Measurements from ENCODE around the gene MGAT4C. TPM values are rescaled to one million over a fixed set of nuclear protein-coding genes. Genes with fewer than 3 reads are reported as not detected.

Gene MGAT4C
- total and polyA plus RNA-seq, 4 experiments from 2014 or later = not detected

DNA sequence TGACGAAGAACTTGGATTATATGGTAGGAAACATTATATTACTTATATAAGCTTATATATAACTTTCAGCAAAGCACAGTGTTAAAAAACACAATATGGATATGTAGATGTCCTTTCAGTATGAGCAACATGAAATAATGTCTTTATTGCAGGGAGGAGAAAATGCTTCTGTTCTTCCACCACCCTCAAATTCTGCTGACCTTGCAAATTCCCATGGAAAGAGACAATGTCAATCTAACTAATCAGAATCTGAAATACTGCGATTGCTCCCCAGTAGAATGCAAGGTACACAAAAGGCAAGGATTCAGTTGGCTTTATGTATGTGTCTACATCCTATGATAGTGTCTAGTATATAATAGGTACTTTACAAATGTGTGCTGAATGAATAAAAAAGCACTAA lies 26.4 kb downstream of the MGAT4C start:
- Histone ChIP-seq H3K27me3 (ENCODE audit: insufficient read depth, low read length) (no peaks in the 10 kb centered on the region), H3K36me3 (ENCODE audit: insufficient read depth, low read length) (no peaks in the 10 kb centered on the region), H3K4me1 (ENCODE audit: insufficient read depth, low read length) (no peaks in the 10 kb centered on the region), H3K4me3 (ENCODE audit: low read length in 2 of 2) (no peak overlapping the region), H3K27ac (ENCODE audit: low read depth, low read length) (no peak overlapping the region), H3K9me3 (ENCODE audit: control insufficient read depth in 1 of 2, low read length in 2 of 2) (no peaks in the 10 kb centered on the region)
- CTCF ChIA-PET (ENCODE audit: partially characterized antibody) = no interaction called here
- intact Hi-C loops (cut with micrococcal nuclease) = no loop called here
- Mint-ChIP-seq H3K4me3 (no peak overlapping the region), H3K9me3 (peaks cover 0 to 12% (median 4%) of the 10 kb centered on the region in 8 donors), H3K27ac (no peak overlapping the region), H3K36me3 (no peaks in the 10 kb centered on the region), H3K4me1 (no peaks in the 10 kb centered on the region), H3K27me3 (no peaks in the 10 kb centered on the region)
- DNase-seq = no peak
- POLR2A ChIA-PET (ENCODE audit: partially characterized antibody) = no interaction called here

DNA sequence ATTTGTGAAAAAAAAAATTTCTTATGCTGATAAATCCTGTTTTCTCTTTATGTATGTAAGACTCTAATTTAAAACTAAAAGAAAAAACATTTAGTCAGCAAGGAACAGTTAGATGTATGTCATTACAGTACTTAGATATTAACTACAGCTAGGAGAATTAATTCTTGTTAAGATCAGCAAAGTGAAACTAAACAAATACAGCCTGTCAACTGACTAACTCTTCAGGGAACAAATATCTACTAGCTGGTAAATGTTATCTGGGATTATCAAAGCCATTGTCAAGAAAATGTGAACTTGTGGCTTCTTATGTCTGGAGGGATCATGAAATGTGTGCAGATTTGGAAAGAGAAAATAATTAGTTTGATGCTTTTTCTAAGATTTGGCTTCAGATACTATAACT lies 27.5 kb downstream of the MGAT4C start:
- Histone ChIP-seq H3K4me1 (ENCODE audit: insufficient read depth, low read length) (no peaks in the 10 kb centered on the region), H3K9me3 (ENCODE audit: control insufficient read depth in 1 of 2, low read length in 2 of 2) (no peaks in the 10 kb centered on the region), H3K27ac (ENCODE audit: low read depth, low read length) (no peak overlapping the region), H3K36me3 (ENCODE audit: insufficient read depth, low read length) (no peaks in the 10 kb centered on the region), H3K4me3 (ENCODE audit: low read length in 2 of 2) (no peak overlapping the region), H3K27me3 (ENCODE audit: insufficient read depth, low read length) (no peaks in the 10 kb centered on the region)
- CTCF ChIA-PET (ENCODE audit: partially characterized antibody) = no interaction called here
- no peak overlapping the region for H3K4me3 Mint-ChIP-seq
- peaks cover under 1 to 15% (median 5%) of the 10 kb centered on the region in 8 donors for H3K9me3 Mint-ChIP-seq
- no peak for DNase-seq
- intact Hi-C loops (cut with micrococcal nuclease) = no loop called here
- POLR2A ChIA-PET (ENCODE audit: partially characterized antibody) = no interaction called here
- H3K27me3 Mint-ChIP-seq = no peaks in the 10 kb centered on the region
- H3K4me1 Mint-ChIP-seq = no peaks in the 10 kb centered on the region
- H3K36me3 Mint-ChIP-seq = no peaks in the 10 kb centered on the region
- H3K27ac Mint-ChIP-seq = no peak overlapping the region

DNA sequence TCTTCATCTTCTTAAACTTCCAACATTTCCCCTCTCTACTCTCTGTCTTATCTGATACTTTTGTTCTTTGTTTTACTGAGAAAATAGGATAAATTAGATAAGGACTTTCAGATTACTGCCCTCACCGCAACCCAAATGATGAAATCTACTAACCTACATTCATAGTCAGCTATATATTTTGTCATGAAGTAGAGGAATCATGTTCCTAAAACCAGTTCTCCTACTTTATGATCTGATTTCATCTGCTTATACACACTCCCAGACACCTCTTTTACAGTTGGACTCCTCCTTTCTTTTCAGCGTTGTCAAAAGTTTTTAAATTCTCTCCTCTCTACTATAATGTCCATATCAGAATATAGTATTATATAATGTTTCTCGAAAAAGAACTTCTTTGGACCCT lies 29.7 kb downstream of the MGAT4C start:
- Mint-ChIP-seq H3K4me1 (no peaks in the 10 kb centered on the region), H3K9me3 (peaks cover 0 to 19% (median 5%) of the 10 kb centered on the region in 8 donors), H3K4me3 (no peak overlapping the region), H3K27ac (no peak overlapping the region), H3K36me3 (no peaks in the 10 kb centered on the region), H3K27me3 (no peaks in the 10 kb centered on the region)
- Histone ChIP-seq H3K4me1 (ENCODE audit: insufficient read depth, low read length) (no peaks in the 10 kb centered on the region), H3K27me3 (ENCODE audit: insufficient read depth, low read length) (no peaks in the 10 kb centered on the region), H3K4me3 (ENCODE audit: low read length in 2 of 2) (no peak overlapping the region), H3K27ac (ENCODE audit: low read depth, low read length) (no peak overlapping the region), H3K36me3 (ENCODE audit: insufficient read depth, low read length) (no peaks in the 10 kb centered on the region), H3K9me3 (ENCODE audit: control insufficient read depth in 1 of 2, low read length in 2 of 2) (no peaks in the 10 kb centered on the region)
- DNase-seq = no peak
- intact Hi-C loops (cut with micrococcal nuclease) = no loop called here
- ChIA-PET CTCF (ENCODE audit: partially characterized antibody) (no interaction called here), POLR2A (ENCODE audit: partially characterized antibody) (no interaction called here)

DNA sequence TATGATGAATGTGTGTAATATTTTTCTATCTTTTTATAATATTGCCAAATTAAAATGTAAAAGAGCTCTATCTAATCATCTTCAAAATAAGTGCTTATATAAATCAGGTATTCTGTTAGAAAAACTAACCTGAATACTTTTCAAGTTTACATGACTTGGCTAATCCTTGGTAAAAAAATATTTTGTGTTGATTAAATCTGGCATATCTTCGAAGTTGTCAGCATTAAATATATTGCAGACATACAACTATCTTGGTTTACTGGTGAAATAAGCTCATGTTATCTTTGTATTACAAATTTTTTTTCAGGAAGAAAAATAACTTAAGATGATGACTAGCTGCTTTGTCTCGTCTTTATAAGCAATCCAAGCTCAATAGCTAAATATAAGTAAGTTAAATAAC lies 39.6 kb downstream of the MGAT4C start:
- ChIA-PET POLR2A (ENCODE audit: partially characterized antibody) (no interaction called here), CTCF (ENCODE audit: partially characterized antibody) (interaction anchor here (1.7 kb wide), 1 partner anchor 13 kb away, joined by 6 read pairs; no protein-coding TSS in a partner anchor)
- Histone ChIP-seq H3K4me1 (ENCODE audit: insufficient read depth, low read length) (no peaks in the 10 kb centered on the region), H3K27me3 (ENCODE audit: insufficient read depth, low read length) (no peaks in the 10 kb centered on the region), H3K9me3 (ENCODE audit: control insufficient read depth in 1 of 2, low read length in 2 of 2) (no peaks in the 10 kb centered on the region), H3K27ac (ENCODE audit: low read depth, low read length) (no peak overlapping the region), H3K4me3 (ENCODE audit: low read length in 2 of 2) (no peak overlapping the region), H3K36me3 (ENCODE audit: insufficient read depth, low read length) (no peaks in the 10 kb centered on the region)
- peaks cover 0 to 10% (median 5%) of the 10 kb centered on the region in 8 donors for H3K9me3 Mint-ChIP-seq
- no peaks in the 10 kb centered on the region for H3K27me3 Mint-ChIP-seq
- no peak overlapping the region for H3K27ac Mint-ChIP-seq
- DNase-seq = no peak
- H3K4me3 Mint-ChIP-seq = no peak overlapping the region
- intact Hi-C loops (cut with micrococcal nuclease) = no loop called here
- H3K4me1 Mint-ChIP-seq = no peaks in the 10 kb centered on the region
- no peaks in the 10 kb centered on the region for H3K36me3 Mint-ChIP-seq

DNA sequence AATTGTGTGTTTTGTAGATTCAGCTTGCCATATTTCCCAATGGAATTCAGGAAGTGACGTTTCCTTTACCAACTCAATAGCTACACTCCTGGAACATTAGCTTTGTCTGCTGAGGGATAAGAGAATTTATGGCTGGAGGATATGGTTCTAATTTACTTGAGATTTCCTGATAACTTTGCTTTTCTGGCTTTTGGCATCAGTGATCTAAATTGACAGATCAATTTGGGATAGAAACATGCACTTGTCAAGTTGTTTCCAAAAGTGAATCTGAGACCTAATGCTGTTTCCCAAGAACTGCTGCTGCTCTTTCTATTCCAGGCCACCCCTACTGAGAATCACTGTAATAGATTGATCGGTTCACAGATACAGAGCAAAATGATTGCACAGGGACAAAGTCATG lies 43.2 kb downstream of the MGAT4C start:
- ChIA-PET CTCF (ENCODE audit: partially characterized antibody) (no interaction called here), POLR2A (ENCODE audit: partially characterized antibody) (no interaction called here)
- no peaks in the 10 kb centered on the region for H3K27me3 ChIP-seq (ENCODE audit: insufficient read depth, low read length)
- Mint-ChIP-seq H3K27ac (no peak overlapping the region), H3K36me3 (no peaks in the 10 kb centered on the region), H3K9me3 (peaks cover 2 to 12% (median 5%) of the 10 kb centered on the region in 8 donors), H3K4me3 (no peak overlapping the region), H3K4me1 (no peaks in the 10 kb centered on the region), H3K27me3 (no peaks in the 10 kb centered on the region)
- no peaks in the 10 kb centered on the region for H3K9me3 ChIP-seq (ENCODE audit: control insufficient read depth in 1 of 2, low read length in 2 of 2)
- H3K27ac ChIP-seq (ENCODE audit: low read depth, low read length) = no peak overlapping the region
- no peaks in the 10 kb centered on the region for H3K36me3 ChIP-seq (ENCODE audit: insufficient read depth, low read length)
- H3K4me1 ChIP-seq (ENCODE audit: insufficient read depth, low read length) = no peaks in the 10 kb centered on the region
- DNase-seq = no peak
- intact Hi-C loops (cut with micrococcal nuclease) = no loop called here
- no peak overlapping the region for H3K4me3 ChIP-seq (ENCODE audit: low read length in 2 of 2)

- no peaks in the 10 kb centered on the region for H3K27me3 Mint-ChIP-seq
- H3K36me3 Mint-ChIP-seq = no peaks in the 10 kb centered on the region
- H3K9me3 ChIP-seq (ENCODE audit: control insufficient read depth in 1 of 2, low read length in 2 of 2) = no peaks in the 10 kb centered on the region
- H3K27ac ChIP-seq (ENCODE audit: low read depth, low read length) = no peak overlapping the region
- no peak overlapping the region for H3K4me3 Mint-ChIP-seq
- no peak overlapping the region for H3K4me3 ChIP-seq (ENCODE audit: low read length in 2 of 2)
- intact Hi-C loops (cut with micrococcal nuclease) = no loop called here
- H3K27me3 ChIP-seq (ENCODE audit: insufficient read depth, low read length) = no peaks in the 10 kb centered on the region
- ChIA-PET POLR2A (ENCODE audit: partially characterized antibody) (no interaction called here), CTCF (ENCODE audit: partially characterized antibody) (interaction anchor here (0.8 kb wide), 1 partner anchor 12 kb away, joined by 4 read pairs; no protein-coding TSS in a partner anchor)
- H3K4me1 ChIP-seq (ENCODE audit: insufficient read depth, low read length) = no peaks in the 10 kb centered on the region
- no peak overlapping the region for H3K27ac Mint-ChIP-seq
- H3K4me1 Mint-ChIP-seq = no peaks in the 10 kb centered on the region
- H3K36me3 ChIP-seq (ENCODE audit: insufficient read depth, low read length) = no peaks in the 10 kb centered on the region
- H3K9me3 Mint-ChIP-seq = peaks cover 0 to 9% (median 2%) of the 10 kb centered on the region in 8 donors
- no peak for DNase-seq
Observed at GRCh38 chr12:86198696-86199444, 57.3 kb downstream of the MGAT4C start.

DNA sequence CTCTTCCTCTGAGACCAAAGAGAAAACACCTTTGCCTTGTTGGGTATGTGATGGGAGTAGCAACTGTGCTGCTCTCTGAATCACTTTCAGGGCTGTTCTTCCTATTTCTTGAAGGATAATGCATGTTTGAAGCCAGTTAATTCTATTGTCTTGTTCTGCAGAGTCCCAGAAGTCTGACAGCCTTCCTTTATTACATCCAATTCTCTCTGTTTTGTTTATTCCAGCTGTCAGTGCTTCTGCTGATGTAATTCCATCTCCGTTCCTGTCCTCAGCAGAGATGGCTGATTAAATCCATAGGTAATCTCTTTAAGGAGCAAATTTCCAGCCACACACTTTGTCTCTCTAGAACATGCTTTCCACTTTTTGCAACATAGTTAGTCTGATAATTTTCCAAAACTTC lies 59.7 kb downstream of the MGAT4C start:
- Histone ChIP-seq H3K4me3 (ENCODE audit: low read length in 2 of 2) (no peak overlapping the region), H3K36me3 (ENCODE audit: insufficient read depth, low read length) (no peaks in the 10 kb centered on the region), H3K27ac (ENCODE audit: low read depth, low read length) (no peak overlapping the region), H3K9me3 (ENCODE audit: control insufficient read depth in 1 of 2, low read length in 2 of 2) (no peaks in the 10 kb centered on the region), H3K27me3 (ENCODE audit: insufficient read depth, low read length) (no peaks in the 10 kb centered on the region), H3K4me1 (ENCODE audit: insufficient read depth, low read length) (no peaks in the 10 kb centered on the region)
- Mint-ChIP-seq H3K27me3 (no peaks in the 10 kb centered on the region), H3K27ac (no peak overlapping the region), H3K36me3 (no peaks in the 10 kb centered on the region), H3K4me3 (no peak overlapping the region), H3K9me3 (peaks cover 0 to 9% (median 3%) of the 10 kb centered on the region in 8 donors), H3K4me1 (no peaks in the 10 kb centered on the region)
- DNase-seq = no peak
- ChIA-PET POLR2A (ENCODE audit: partially characterized antibody) (no interaction called here), CTCF (ENCODE audit: partially characterized antibody) (no interaction called here)
- intact Hi-C loops (cut with micrococcal nuclease) = no loop called here
